Measurements from ENCODE around the gene MAGI2. TPM values are rescaled to one million over a fixed set of nuclear protein-coding genes. Genes with fewer than 3 reads are reported as not detected.

The MAGI2 gene
- total and polyA plus RNA-seq, 8 donors = 6.1 to 9.2 (median 7.1) TPM

GRCh38 chr7:79403451-79403850 lies 50.0 kb downstream of the MAGI2 start:
- Histone ChIP-seq H3K4me1 (peaks cover 0 to 4% of the 10 kb centered on the region in 2 donors), H3K27me3 (no peaks in the 10 kb centered on the region), H3K27ac (no peak overlapping the region), H3K36me3 (no peaks in the 10 kb centered on the region), H3K4me3 (no peak overlapping the region), H3K9me3 (no peaks in the 10 kb centered on the region)
- peak in 2 of 4 donors; percentile 41 to 46 for DNase-seq
- intact Hi-C loops (cut with DNase I) = no loop called here
- no peak for TF ChIP-seq CTCF (IDR thresholded peaks at IDR 0.05)
- ATAC-seq = no peak

DNA sequence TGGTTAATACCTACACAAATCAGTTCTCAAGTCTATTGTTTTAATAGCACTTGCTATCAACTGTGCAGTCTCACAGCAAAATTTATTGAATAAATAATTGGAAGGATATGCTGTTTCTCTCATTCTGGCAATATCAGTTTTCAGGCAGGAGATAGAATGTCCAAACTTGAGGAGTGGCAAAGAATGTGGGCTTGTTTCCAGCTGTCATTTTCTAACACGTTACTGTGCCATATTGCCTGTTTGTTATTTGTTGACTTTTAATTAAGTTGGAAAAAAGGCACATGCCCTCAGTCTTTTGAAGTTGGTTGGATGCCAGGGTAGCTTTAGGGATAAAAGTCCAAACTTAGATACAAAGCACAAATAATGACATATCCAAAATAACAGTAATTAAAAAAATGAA lies 52.2 kb downstream of the MAGI2 start:
- H3K36me3 ChIP-seq = no peaks in the 10 kb centered on the region
- DNase-seq = no peak
- no peak overlapping the region for H3K27ac ChIP-seq
- no peak for TF ChIP-seq CTCF (IDR thresholded peaks at IDR 0.05)
- no peaks in the 10 kb centered on the region for H3K9me3 ChIP-seq
- intact Hi-C loops (cut with DNase I) = no loop called here
- H3K4me3 ChIP-seq = no peak overlapping the region
- ATAC-seq = no peak
- H3K4me1 ChIP-seq = peaks cover 0 to 4% of the 10 kb centered on the region in 2 donors
- H3K27me3 ChIP-seq = no peaks in the 10 kb centered on the region

GRCh38 chr7:79400222-79400621 lies 53.2 kb downstream of the MAGI2 start:
- H3K4me3 ChIP-seq = no peak overlapping the region
- H3K36me3 ChIP-seq = no peaks in the 10 kb centered on the region
- TF ChIP-seq CTCF (IDR thresholded peaks at IDR 0.05) = no peak
- ATAC-seq (no peak), DNase-seq (no peak)
- H3K4me1 ChIP-seq = peaks cover 0 to 4% of the 10 kb centered on the region in 2 donors
- H3K27ac ChIP-seq = no peak overlapping the region
- intact Hi-C loops (cut with DNase I) = no loop called here
- H3K9me3 ChIP-seq = no peaks in the 10 kb centered on the region
- no peaks in the 10 kb centered on the region for H3K27me3 ChIP-seq

- H3K36me3 ChIP-seq = no peaks in the 10 kb centered on the region
- H3K27me3 ChIP-seq = no peaks in the 10 kb centered on the region
- DNase-seq (no peak), ATAC-seq (no peak)
- intact Hi-C loops (cut with DNase I) = no loop called here
- H3K4me1 ChIP-seq = no peaks in the 10 kb centered on the region
- H3K4me3 ChIP-seq = no peak overlapping the region
- no peak for TF ChIP-seq CTCF (IDR thresholded peaks at IDR 0.05)
- H3K27ac ChIP-seq = no peak overlapping the region
- no peaks in the 10 kb centered on the region for H3K9me3 ChIP-seq
These were observed 55.2 kb downstream of the MAGI2 start for GRCh38 chr7:79398138-79398749.

DNA sequence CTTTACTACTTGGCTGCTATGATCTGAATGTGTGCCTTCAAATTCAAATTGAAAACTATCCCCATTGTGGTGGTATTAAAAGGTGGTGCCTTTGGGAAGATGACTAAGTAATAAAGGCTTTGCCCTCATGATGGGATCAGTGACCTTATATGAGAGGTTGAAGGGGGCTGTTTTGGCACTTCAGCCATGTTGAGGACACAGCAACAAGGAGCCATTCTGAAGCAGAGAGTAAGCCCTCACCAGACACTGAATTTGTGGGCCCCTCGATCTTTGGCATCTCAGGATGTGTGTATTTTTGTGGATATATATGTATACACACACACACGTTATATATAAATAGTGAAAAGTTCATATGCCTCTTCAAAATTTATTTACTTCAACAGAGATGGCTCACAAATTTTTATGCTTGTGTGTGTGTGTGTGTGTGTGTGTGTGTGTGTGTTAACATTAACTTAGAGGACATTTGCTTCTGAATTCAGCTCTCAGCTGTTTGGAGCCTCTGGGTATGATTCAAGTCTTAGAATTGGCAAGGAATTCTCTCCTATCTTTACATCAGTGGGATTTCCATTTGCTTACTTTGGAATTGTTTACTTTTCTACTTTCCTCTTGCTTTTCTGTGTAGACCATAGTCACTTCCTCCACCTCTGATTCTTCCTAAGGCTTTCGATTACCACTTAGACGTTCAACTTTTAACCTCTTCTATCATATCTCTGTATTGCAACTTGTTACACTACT lies 66.6 kb downstream of the MAGI2 start:
- ATAC-seq (no peak), DNase-seq (no peak)
- intact Hi-C loops (cut with DNase I) = no loop called here
- no peak for TF ChIP-seq CTCF (IDR thresholded peaks at IDR 0.05)
- Histone ChIP-seq H3K4me1 (no peaks in the 10 kb centered on the region), H3K36me3 (no peaks in the 10 kb centered on the region), H3K27me3 (no peaks in the 10 kb centered on the region), H3K4me3 (no peak overlapping the region), H3K27ac (no peak overlapping the region), H3K9me3 (peaks cover 0 to under 1% of the 10 kb centered on the region in 2 donors)

Data from left lung (tissue), 10 donors.